Omental fat pad (tissue), 4 donors: ENCODE data around the gene NFE2L3. TPM values are rescaled to one million over a fixed set of nuclear protein-coding genes. Genes with fewer than 3 reads are reported as not detected.
"Not testable (repeated sequence)": the region's sequence is repeated elsewhere in the genome, so short reads cannot be mapped to it uniquely, and the experiment has no call there.

ENCODE experiments used
- ATAC-seq: fragments of 150-250 bp; one replicate; pipeline ENCODE4 v1.9.1; 2016; ENCODE audit warnings: mild to moderate bottlenecking, moderate library complexity; ENCODE audit not compliant: low FRiP score
- DNase-seq: peaks from one replicate; pipeline ENCODE4 v3.0.0-alpha.2; 2019; ENCODE audit warnings: low spot score
- total RNA-seq, 4 donors: library from RNA; depleted of rRNA; stranded (reverse); fragments of >200 nt; gene quantifications; one replicate each; pipeline ENCODE4 v1.1.0, GENCODE V29; 2016
- TF ChIP-seq, protein P1 (sequence below), 3 donors: fragments of 450-650 bp; IDR thresholded peaks; one replicate each; pipeline ENCODE4 v1.5.1; 2016 to 2017; ENCODE audit warnings: antibody characterized with exemption in 3 of 3, mild to moderate bottlenecking in 3 of 3, moderate library complexity in 2 of 3

Gene NFE2L3
- total RNA-seq, 4 donors from 2014 or later, result 3.9 to 12.1 (median 5.3) TPM

DNA sequence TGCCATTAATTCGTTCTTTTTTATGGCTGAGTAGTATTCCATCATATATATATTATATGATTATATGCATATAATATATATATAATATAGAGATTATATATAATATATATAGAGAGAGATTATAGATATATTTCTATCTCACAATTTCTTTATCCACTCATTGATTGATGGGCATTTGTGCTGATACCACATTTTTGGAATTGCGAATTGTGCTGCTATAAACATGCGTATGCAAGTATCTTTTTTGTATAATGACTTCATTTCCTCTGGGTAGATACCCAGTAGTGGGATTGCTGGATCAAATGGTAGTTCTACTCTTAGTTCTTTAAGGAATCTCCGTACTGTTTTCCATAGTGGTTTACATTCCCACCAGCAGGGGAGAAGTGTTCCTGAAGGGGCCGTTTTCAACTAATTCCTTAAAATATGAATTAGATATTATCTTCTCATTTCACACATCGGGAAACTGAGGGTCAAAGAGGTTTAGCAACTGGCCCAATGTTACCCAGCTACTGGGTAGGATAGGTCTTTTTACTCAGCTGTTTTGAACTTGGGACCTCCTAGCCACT, 16.5 kb downstream of the NFE2L3 start:
- no peak for DNase-seq
- TF ChIP-seq, protein P1, sequence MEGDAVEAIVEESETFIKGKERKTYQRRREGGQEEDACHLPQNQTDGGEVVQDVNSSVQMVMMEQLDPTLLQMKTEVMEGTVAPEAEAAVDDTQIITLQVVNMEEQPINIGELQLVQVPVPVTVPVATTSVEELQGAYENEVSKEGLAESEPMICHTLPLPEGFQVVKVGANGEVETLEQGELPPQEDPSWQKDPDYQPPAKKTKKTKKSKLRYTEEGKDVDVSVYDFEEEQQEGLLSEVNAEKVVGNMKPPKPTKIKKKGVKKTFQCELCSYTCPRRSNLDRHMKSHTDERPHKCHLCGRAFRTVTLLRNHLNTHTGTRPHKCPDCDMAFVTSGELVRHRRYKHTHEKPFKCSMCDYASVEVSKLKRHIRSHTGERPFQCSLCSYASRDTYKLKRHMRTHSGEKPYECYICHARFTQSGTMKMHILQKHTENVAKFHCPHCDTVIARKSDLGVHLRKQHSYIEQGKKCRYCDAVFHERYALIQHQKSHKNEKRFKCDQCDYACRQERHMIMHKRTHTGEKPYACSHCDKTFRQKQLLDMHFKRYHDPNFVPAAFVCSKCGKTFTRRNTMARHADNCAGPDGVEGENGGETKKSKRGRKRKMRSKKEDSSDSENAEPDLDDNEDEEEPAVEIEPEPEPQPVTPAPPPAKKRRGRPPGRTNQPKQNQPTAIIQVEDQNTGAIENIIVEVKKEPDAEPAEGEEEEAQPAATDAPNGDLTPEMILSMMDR (IDR thresholded peaks at IDR 0.05), result no peak

DNA sequence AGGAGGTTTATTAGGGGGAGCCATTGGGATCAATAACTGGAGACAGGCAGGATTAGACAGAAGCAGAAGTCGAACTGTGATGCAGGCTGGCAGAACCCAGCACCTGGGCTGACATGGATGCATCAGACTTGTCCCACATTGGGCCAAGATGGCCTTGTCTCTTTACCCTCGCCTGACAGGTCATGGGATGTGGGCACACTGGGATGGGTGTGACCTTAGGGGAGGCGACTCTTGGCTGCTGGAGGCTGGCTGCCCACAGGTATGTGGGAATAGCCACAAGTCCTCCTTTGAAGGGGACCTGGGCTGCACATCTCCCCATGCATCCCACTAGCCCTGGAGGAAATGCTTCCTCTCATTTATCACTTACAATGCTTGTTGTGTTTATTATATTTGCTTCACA, 17.3 kb downstream of the NFE2L3 start:
- DNase-seq, result no peak
- TF ChIP-seq, protein P1 (IDR thresholded peaks at IDR 0.05), result no peak
- ATAC-seq, result no peak

More for the DNA sequence above, 16.5 kb downstream of the NFE2L3 start:
- ATAC-seq, result no peak

DNA sequence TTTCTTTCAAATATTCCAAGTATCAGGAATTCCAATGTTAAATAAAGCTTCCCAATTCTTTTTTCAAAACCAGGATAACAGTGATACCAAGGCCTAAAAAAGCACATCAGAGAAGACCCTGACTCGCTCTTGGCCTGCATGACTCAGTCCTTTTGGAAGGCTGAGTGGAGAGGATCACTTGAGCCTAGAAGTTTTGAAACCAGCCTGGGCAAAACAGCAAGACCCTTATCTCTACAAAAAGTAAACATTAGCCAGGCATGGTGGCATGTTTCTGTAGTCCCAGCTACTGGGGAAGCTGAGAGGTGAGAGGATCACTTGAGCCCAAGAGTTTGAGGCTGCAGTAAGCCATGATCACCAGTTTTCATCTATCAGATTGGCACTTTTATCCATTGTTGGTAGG, 18.7 kb downstream of the NFE2L3 start:
- ATAC-seq (no peak), DNase-seq (no peak)
- TF ChIP-seq, protein P1 (IDR thresholded peaks at IDR 0.05), result no peak

DNA sequence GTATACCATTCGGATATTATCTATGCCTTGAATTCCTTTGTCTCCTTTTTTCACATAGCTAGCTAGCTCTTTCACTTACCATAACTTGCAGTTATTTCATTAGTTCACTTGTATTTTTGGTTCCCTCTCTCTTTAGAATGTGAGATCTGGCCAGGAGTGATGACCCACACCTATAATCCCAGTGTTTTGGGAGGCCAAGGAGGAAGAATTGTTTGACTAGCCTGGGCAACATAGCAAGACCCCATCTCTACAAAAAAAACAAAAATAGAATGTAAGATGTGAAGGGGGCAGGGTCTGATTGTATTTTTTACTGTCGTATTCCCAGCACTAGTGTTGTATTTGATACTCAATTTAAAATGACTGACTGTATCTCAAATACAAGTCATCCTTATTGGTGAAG, 19.6 kb downstream of the NFE2L3 start:
- TF ChIP-seq, protein P1 (IDR thresholded peaks at IDR 0.05), result no peak
- ATAC-seq (no peak), DNase-seq (no peak)

DNA sequence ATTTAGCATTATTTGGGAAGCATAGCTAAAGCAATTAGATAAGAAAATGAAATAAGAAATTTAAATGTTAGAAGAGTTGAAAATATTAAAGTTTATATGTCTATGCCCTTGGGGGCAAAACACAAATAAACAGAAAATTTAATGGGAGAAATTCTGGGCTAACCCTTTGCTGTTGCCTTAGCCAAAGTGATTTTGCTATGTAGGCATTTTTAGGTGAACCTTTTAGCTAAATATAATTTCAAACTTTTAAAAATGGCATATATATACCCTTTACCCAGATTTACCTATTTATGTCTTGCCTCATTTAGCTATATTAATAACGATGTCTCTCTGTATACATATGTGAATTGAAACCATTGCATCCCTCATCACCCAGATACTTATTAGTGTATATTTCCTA, 20.1 kb downstream of the NFE2L3 start:
- DNase-seq, result no peak
- ATAC-seq, result no peak
- TF ChIP-seq, protein P1 (IDR thresholded peaks at IDR 0.05), result no peak

DNA sequence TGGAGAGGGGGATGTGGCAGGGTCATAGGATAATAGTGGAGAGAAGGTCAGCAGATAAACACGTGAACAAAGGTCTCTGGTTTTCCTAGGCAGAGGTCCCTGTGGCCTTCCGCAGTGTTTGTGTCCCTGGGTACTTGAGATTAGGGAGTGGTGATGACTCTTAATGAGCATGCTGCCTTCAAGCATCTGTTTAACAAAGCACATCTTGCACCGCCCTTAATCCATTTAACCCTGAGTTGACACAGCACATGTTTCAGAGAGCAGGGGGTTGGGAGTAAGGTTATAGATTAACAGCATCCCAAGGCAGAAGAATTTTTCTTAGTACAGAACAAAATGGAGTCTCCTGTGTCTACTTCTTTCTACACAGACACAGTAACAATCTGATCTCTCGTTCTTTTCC, 23.9 kb downstream of the NFE2L3 start:
- ATAC-seq, DNase-seq: not testable (repeated sequence)

DNA sequence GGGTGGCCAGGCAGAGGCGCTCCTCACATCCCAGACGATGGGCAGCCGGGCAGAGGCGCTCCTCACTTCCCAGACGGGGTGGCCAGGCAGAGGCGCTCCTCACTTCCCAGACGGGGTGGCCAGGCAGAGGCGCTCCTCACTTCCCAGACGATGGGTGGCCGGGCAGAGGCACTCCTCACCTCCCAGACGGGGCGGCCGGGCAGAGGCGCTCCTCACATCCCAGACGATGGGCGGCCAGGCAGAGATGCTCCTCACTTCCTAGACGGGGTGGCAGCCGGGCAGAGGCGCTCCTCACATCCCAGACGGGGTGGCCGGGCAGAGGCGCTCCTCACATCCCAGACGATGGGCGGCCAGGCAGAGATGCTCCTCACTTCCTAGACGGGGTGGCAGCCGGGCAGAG, 24.7 kb downstream of the NFE2L3 start:
- ATAC-seq, result not testable (repeated sequence)

DNA sequence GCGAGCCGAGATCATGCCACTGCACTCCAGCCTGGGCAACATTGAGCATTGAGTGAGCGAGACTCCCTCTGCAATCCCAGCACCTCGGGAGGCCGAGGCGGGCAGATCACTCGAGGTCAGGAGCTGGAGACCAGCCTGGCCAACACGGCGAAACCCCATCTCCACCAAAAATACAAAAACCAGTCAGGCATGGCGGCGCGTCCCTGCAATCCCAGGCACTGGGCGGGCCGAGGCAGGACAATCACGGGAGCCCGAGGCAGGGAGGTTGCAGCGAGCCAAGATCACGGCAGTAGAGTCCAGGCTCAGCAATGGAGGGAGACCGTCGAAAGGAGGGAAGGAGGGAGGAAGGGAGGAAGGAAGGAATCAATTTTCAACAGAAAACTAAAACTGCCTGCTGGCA, 25.3 kb downstream of the NFE2L3 start:
- not testable (repeated sequence) for DNase-seq, ATAC-seq

More for the DNA sequence above, 24.7 kb downstream of the NFE2L3 start:
- DNase-seq, result not testable (repeated sequence)
